Measurements from ENCODE around the gene PDE7B.

The PDE7B gene

DNA sequence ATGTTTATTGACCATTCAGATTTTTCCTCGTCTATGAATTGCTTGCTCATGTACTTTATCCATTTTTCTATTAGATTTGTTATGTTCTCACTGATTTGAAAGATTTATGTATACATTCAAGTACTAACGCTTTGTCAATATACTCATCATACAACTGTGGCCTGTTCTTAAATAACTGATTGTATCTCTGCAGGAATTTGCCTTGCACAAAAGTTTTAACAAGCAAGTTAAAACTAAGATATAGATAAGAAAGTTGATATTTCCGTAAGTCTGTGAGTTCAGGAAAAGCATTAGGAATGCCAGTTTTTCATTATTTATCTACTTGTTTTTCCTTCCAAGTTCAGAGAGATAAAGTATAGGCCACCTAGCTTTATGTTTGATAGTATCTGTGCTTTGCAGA lies 95.2 kb downstream of the PDE7B start:
- no peak for DNase-seq (ENCODE audit: low spot score)
- no peak overlapping the region for H3K4me3 ChIP-seq
- H3K27ac ChIP-seq: no peak overlapping the region
- TF ChIP-seq, protein P1, sequence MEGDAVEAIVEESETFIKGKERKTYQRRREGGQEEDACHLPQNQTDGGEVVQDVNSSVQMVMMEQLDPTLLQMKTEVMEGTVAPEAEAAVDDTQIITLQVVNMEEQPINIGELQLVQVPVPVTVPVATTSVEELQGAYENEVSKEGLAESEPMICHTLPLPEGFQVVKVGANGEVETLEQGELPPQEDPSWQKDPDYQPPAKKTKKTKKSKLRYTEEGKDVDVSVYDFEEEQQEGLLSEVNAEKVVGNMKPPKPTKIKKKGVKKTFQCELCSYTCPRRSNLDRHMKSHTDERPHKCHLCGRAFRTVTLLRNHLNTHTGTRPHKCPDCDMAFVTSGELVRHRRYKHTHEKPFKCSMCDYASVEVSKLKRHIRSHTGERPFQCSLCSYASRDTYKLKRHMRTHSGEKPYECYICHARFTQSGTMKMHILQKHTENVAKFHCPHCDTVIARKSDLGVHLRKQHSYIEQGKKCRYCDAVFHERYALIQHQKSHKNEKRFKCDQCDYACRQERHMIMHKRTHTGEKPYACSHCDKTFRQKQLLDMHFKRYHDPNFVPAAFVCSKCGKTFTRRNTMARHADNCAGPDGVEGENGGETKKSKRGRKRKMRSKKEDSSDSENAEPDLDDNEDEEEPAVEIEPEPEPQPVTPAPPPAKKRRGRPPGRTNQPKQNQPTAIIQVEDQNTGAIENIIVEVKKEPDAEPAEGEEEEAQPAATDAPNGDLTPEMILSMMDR (IDR thresholded peaks at IDR 0.05): no peak

DNA sequence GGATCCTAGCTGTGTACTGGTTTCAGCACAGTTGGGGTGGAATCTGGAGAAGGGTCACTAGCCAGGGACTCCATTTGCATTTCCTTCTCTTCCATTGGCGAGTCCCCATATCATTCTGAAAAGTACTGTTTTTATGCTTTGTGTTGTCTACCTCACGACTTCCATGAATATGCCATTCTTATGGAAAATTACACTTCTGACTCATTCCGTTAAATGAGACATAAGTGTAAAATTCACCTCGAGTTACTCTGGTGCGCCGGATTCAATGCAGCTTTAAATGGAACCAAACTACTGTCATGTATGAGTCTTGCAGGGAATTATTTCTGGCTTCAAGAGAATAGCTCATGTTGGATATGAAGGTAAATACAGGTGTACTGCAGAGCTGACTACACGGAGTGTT lies 99.2 kb downstream of the PDE7B start:
- Histone ChIP-seq H3K27ac (no peak overlapping the region), H3K4me3 (no peak overlapping the region)
- TF ChIP-seq, protein P1 (IDR thresholded peaks at IDR 0.05): no peak
- DNase-seq (ENCODE audit: low spot score): no peak

DNA sequence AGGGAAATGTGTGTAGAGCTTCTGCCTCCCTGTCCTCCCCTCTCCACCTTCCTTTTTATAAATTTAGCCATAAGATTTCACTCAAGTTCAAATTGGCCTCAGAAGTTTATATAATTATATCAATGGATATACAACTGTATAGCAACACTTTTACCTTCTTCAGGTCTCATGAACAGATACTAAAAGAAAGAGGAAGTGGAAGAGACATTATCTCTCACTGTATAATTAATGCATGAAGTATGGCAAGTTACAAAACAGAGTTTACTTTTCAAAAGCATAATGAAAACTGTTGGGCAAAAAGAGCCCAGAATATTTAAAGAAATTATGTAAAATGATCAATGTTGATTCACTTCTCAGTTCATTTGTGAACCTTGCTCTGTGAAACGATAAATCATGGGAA lies 99.7 kb downstream of the PDE7B start:
- DNase-seq (ENCODE audit: low spot score): no peak
- TF ChIP-seq, protein P1 (IDR thresholded peaks at IDR 0.05): no peak
- H3K4me3 ChIP-seq: no peak overlapping the region
- no peak overlapping the region for H3K27ac ChIP-seq

DNA sequence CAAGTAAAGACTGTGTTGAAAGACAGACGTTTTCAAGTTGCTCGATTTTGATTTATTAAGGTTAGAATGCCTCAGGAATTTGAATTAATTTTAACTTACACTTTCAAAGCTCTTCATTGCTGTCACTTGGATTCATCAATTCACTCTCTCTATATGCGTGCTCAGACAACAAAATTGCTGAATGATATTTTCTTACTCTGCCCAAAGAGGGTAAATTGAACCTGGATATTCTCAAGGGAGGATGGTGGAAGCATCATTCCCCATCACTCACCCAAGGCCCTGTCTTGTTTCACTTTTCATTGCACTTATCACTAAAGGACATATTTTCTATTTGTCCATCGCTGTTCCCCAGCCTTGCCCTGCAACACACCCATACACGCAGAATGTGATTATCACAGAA lies 102.3 kb downstream of the PDE7B start:
- no peak overlapping the region for H3K4me3 ChIP-seq
- no peak for DNase-seq (ENCODE audit: low spot score)
- TF ChIP-seq, protein P1 (IDR thresholded peaks at IDR 0.05): no peak
- no peak overlapping the region for H3K27ac ChIP-seq

DNA sequence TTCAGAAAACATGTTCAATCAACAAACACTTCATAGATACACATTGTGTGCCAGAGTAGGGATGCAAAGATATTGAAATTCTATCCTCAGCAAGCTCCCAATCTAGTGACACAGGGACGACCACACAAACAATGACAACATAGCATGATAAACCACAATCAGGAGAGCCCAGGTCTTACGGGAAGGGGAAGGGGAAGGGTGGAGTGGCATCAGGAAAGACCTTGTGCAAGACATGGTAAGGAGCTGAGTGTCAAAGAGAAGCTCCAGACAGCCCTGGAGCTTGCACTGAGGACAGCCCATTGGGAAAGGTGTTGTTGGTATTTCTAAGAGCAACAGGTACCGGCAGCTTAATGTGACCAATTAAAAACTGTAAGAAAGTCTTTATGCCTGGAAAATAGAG lies 103.6 kb downstream of the PDE7B start:
- H3K27ac ChIP-seq: no peak overlapping the region
- H3K4me3 ChIP-seq: no peak overlapping the region
- TF ChIP-seq, protein P1 (IDR thresholded peaks at IDR 0.05): no peak
- DNase-seq (ENCODE audit: low spot score): no peak

DNA sequence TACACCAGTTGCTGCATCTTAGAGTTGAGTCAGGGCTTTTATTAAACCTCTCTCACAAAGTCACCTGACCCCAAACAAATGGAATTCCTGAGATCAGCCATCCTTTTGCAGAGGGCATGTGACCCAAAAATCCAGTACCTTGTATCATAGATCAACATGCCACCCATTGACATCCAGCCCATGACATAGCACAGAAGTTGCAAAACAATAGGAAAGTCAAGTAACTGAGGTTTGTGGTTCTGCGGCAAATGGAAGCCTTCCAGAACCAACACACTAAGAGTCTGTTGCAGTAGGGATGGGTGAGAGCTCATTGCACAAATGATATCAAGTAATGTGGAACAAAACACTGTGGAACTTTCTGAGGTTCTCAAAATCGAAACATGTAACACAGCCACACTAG lies 111.2 kb downstream of the PDE7B start:
- TF ChIP-seq, protein P1 (IDR thresholded peaks at IDR 0.05): no peak
- Histone ChIP-seq H3K4me3 (no peak overlapping the region), H3K27ac (no peak overlapping the region)
- DNase-seq (ENCODE audit: low spot score): no peak

DNA sequence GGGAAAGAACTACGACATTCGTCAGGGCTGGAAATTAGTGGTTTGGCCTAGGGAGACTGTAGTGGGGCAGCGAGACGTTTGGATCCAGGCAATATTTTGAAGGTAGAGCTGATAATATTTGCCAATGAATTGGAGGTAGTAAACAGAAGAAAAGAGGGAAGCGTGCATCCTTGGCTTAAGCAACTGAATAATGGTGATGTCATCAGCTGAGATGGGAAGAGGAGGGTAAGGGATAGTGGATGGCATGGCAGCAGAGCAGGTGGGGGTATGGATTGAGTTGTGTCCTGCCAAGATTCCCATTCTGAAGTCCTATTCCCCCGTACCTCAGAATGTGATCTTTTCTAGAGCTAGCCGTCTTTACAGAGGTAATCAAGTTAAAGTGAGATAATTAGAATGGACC lies 119.2 kb downstream of the PDE7B start:
- H3K27ac ChIP-seq: no peak overlapping the region
- DNase-seq (ENCODE audit: low spot score): no peak

More for the DNA sequence above, 119.2 kb downstream of the PDE7B start:
- no peak overlapping the region for H3K4me3 ChIP-seq
- TF ChIP-seq, protein P1 (IDR thresholded peaks at IDR 0.05): no peak
